Neural cell (in vitro differentiated cells): ENCODE measurements around the gene MAD2L1BP. TPM values are rescaled to one million over a fixed set of nuclear protein-coding genes. Genes with fewer than 3 reads are reported as not detected.

Experiments
- H2AFZ ChIP-seq: fragments of 200-600, 300-800 bp; sonication (generic), shearing (Covaris generic); 2 replicates; pipeline ENCODE4 v1.6.0; 2014; ENCODE audit warnings: low read depth, mild to moderate bottlenecking, antibody characterized with exemption, low read length, moderate library complexity
- H3F3A ChIP-seq: fragments of 200-600 bp; shearing (Covaris generic); 2 replicates; pipeline ENCODE4 v1.6.1; 2016; ENCODE audit warnings: mild to moderate bottlenecking, moderate library complexity, mixed read lengths, antibody characterized with exemption, low read length; ENCODE audit not compliant: insufficient read depth, poor library complexity, severe bottlenecking
- H3K27ac ChIP-seq: fragments of 200-600, 300-800 bp; sonication (generic), shearing (Covaris generic); 2 replicates; pipeline ENCODE4 v1.5.1; 2014; ENCODE audit warnings: mild to moderate bottlenecking, low read length, moderate library complexity
- H3K27me3 ChIP-seq: fragments of 300-800, 200-600 bp; sonication (generic), shearing (Covaris generic); 2 replicates; pipeline ENCODE4 v1.6.0; 2014; ENCODE audit warnings: mild to moderate bottlenecking, low read depth, low read length, moderate library complexity; ENCODE audit not compliant: insufficient read depth
- H3K36me3 ChIP-seq: fragments of 300-800, 200-600 bp; sonication (generic), shearing (Covaris generic); 2 replicates; pipeline ENCODE4 v1.5.1; 2014; ENCODE audit warnings: mild to moderate bottlenecking, antibody characterized with exemption, low read length, moderate library complexity; ENCODE audit not compliant: insufficient read depth
- H3K4me2 ChIP-seq: fragments of 300-800, 200-600 bp; sonication (generic), shearing (Covaris generic); 2 replicates; pipeline ENCODE4 v1.6.0; 2014; ENCODE audit warnings: mild to moderate bottlenecking, low read length
- H3K4me3 ChIP-seq: fragments of 300-800, 200-600 bp; sonication (generic), shearing (Covaris generic); 2 replicates; pipeline ENCODE4 v1.5.1; 2014; ENCODE audit warnings: mild to moderate bottlenecking, low read length, moderate library complexity
- H3K79me2 ChIP-seq: fragments of 200-600 bp; shearing (Covaris generic); replicated peaks from 2 replicates; pipeline ENCODE4 v1.6.0; 2014; ENCODE audit warnings: mild to moderate bottlenecking, low read length, moderate library complexity; ENCODE audit not compliant: insufficient read depth
- H3K9ac ChIP-seq: fragments of 300-800, 200-600 bp; sonication (generic), shearing (Covaris generic); 2 replicates; pipeline ENCODE4 v1.6.1; 2016; ENCODE audit warnings: mild to moderate bottlenecking, low read length, mixed read lengths
- H3K9me2 ChIP-seq: fragments of 200-600 bp; shearing (Covaris generic); 2 replicates; pipeline ENCODE4 v1.6.1; 2016; ENCODE audit warnings: mild to moderate bottlenecking, low read length, mixed read lengths; ENCODE audit not compliant: insufficient read depth
- H3K9me3 ChIP-seq: fragments of 200-600, 300-800 bp; sonication (generic), shearing (Covaris generic); 2 replicates; pipeline ENCODE4 v1.6.1; 2016; ENCODE audit warnings: mild to moderate bottlenecking, mixed run types, low read length, moderate library complexity, mixed read lengths
- H4K20me1 ChIP-seq: fragments of 200-600 bp; shearing (Covaris generic); 2 replicates; pipeline ENCODE4 v1.6.1; 2016; ENCODE audit warnings: mild to moderate bottlenecking, mixed run types; ENCODE audit not compliant: insufficient read depth
- CTCF ChIP-seq: fragments of 450-650 bp; IDR thresholded peaks from 2 replicates; pipeline ENCODE4 v1.5.1; 2014; ENCODE audit warnings: antibody characterized with exemption, mild to moderate bottlenecking, moderate library complexity; ENCODE audit not compliant: poor library complexity, severe bottlenecking
- EP300 ChIP-seq: fragments of 450-650 bp; conservative IDR thresholded peaks from 2 replicates; pipeline ENCODE4 v1.6.1; 2014; ENCODE audit warnings: antibody characterized with exemption, mild to moderate bottlenecking, moderate library complexity; ENCODE audit not compliant: poor library complexity, severe bottlenecking
- EZH2 ChIP-seq: fragments of 200-600, 300-800 bp; shearing (Covaris generic), sonication (generic); IDR thresholded peaks from 2 replicates; pipeline ENCODE4 v1.6.1; 2014; ENCODE audit warnings: antibody characterized with exemption, low read length, borderline replicate concordance, mild to moderate bottlenecking; ENCODE audit not compliant: insufficient read depth, poor library complexity, severe bottlenecking
- MXI1 ChIP-seq: fragments of 450-650 bp; conservative IDR thresholded peaks from 2 replicates; pipeline ENCODE4 v1.6.1; 2014; ENCODE audit warnings: antibody characterized with exemption, mild to moderate bottlenecking; ENCODE audit not compliant: poor library complexity, severe bottlenecking
- POLR2AphosphoS5 ChIP-seq: IDR thresholded peaks from 2 replicates; pipeline ENCODE4 v1.6.1; 2012
- RAD21 ChIP-seq: fragments of 450-650 bp; conservative IDR thresholded peaks from 2 replicates; pipeline ENCODE4 v1.6.1; 2014; ENCODE audit warnings: antibody characterized with exemption, mild to moderate bottlenecking, moderate library complexity
- REST ChIP-seq: IDR thresholded peaks from 2 replicates; pipeline ENCODE4 v1.6.1; 2012; ENCODE audit warnings: borderline replicate concordance
- SMC3 ChIP-seq: fragments of 450-650 bp; conservative IDR thresholded peaks from 2 replicates; pipeline ENCODE4 v1.6.1; 2014; ENCODE audit warnings: antibody characterized with exemption, mild to moderate bottlenecking, moderate library complexity; ENCODE audit not compliant: poor library complexity
- TAF1 ChIP-seq: IDR thresholded peaks from 2 replicates; pipeline ENCODE4 v1.6.1; 2012; ENCODE audit warnings: low read depth
- polyA plus RNA-seq: library from polyadenylated mRNA; depleted of rRNA; stranded (reverse); fragments of >200 nt; gene quantifications from 2 replicates; pipeline ENCODE4 v1.2.3, GENCODE V29; 2014

MAD2L1BP gene
- polyA plus RNA-seq, 1 donor from 2014 or later, result 43.2 TPM

- Histone ChIP-seq H3K27ac (no peak overlapping the region), H3K9ac (no peak overlapping the region), H3K27me3 (no peaks in the 10 kb centered on the region), H3K4me2 (no peak overlapping the region), H3K9me2 (no peaks in the 10 kb centered on the region), H3F3A (no peaks in the 10 kb centered on the region), H3K36me3 (no peaks in the 10 kb centered on the region), H3K79me2 (no peaks in the 10 kb centered on the region), H4K20me1 (no peaks in the 10 kb centered on the region), H3K9me3 (no peaks in the 10 kb centered on the region), H3K4me3 (no peak overlapping the region), H2AFZ (no peak overlapping the region)
- TF ChIP-seq SMC3, result no peak
- TF ChIP-seq TAF1, result no peak
- no peak for TF ChIP-seq RAD21
- no peak for TF ChIP-seq POLR2AphosphoS5
- TF ChIP-seq EZH2, result no peak
- no peak for TF ChIP-seq REST
- no peak for TF ChIP-seq EP300
- TF ChIP-seq MXI1, result no peak
- TF ChIP-seq CTCF, result no peak
Observed at GRCh38 chr6:43621078-43621835, 14.4 kb upstream of the MAD2L1BP start.

DNA sequence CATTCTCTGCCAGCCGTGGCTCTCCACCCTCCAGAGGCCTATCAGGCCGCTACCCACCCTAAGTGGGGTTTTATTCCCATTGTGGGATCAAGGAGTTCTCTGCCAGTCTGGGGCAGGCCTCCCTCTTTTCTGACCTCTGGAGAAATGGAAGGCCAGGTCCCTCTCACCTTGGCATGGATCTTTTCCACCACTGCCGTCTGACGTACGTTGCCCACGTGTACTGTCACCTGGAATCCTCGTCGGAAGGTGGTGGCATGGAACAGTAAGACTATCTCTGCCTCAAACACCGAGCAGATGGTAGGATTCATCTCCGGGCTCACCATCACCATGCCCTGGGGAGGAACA lies 13.8 kb upstream of the MAD2L1BP start:
- Histone ChIP-seq H4K20me1 (no peaks in the 10 kb centered on the region), H2AFZ (no peak overlapping the region), H3K9ac (no peak overlapping the region), H3K9me3 (no peaks in the 10 kb centered on the region), H3F3A (no peaks in the 10 kb centered on the region), H3K4me2 (no peak overlapping the region), H3K79me2 (no peaks in the 10 kb centered on the region), H3K9me2 (no peaks in the 10 kb centered on the region), H3K27me3 (no peaks in the 10 kb centered on the region), H3K36me3 (no peaks in the 10 kb centered on the region), H3K4me3 (no peak overlapping the region), H3K27ac (no peak overlapping the region)
- TF ChIP-seq RAD21 (no peak), CTCF (no peak), TAF1 (no peak), POLR2AphosphoS5 (no peak), SMC3 (no peak), EZH2 (no peak), MXI1 (no peak), REST (no peak)
